GM18868 (cell line): Measurements from ENCODE around the gene WDR88.
"Not testable (repeated sequence)": the region's sequence is repeated elsewhere in the genome, so short reads cannot be mapped to it uniquely, and the experiment has no call there.

Experiments
- ATAC-seq: cut with Tn5 transposase; IDR thresholded peaks from one replicate; pipeline ENCODE4 v1.9.1; 2021; ENCODE audit warnings: mild to moderate bottlenecking, moderate library complexity; ENCODE audit not compliant: unreplicated experiment

WDR88 gene

DNA sequence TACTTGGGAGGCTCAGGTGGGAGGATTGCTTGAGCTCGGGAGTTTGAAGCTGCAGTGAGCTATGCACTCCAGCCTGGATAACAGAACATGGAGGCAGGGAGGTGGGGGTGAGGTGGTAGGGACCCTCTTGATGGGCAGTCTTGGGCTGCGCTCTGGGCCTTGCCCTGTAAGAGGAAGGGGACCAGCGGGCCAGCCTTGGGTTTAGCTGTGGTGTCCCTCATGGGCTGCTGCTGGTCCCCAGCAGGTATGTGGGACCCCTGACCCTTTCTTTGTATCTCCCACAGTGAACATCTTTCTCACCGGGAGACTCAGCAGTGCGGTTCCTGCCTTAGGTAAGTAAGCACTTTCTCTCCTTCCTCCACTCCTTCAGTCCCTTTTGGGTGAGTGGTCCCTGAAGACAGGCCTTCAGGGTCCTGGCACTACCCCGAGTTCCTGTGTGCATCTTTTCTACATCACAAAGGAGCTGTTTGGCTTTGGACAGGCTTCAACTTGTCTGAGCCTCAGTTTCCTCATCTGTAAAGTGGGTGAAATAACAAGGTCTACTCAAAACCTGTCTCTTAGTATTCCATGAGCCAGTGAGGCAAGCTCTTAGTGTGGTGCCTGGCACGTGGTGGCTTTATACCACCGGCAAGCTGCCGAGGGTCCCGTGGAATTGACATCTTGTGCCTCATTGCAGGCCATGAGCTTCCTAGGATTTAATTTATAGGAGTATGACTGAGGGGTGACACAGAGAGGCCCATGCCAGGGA lies 64.7 kb downstream of the WDR88 start:
- ATAC-seq = no peak

DNA sequence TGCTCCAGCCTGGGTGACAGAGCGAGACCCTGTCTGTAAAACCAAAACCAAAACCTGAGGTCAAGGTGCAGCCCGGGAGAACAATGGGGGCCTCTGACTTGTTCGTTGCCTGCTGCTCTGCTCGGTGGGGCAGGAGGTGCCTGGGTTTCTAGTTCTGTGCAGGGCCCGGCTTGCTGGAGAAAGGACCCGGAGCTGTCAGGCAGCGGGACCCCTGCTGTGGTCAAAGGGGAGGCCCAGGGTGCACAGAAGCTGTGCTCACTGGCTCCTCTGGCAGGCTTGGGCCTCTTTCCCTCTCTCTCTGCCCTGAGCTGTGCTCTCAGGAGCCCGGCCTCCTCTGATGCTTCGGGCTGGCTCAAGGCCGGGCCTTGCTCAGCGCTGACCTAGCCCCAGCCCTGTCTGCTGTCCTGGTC lies 65.7 kb downstream of the WDR88 start:
- no peak for ATAC-seq

DNA sequence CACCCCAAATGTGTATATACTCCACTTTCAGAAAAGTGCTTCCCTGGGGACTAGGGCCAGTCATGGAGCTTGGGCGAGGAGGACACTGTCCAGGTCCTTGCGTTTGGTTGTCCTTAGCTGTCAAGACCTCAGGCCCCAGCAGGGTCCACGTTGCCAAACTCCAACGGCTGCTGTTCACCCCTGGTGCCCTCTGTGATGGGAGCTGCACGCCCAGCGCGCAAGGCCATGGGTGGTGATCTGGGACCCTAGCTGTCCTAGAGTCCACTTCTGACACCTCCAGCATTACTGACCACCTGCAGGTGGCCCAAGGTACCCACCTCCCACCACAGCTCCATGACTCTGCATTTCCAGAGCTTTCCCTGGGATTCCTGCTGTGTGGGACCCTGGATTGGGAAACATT lies 66.3 kb downstream of the WDR88 start:
- no peak for ATAC-seq

GRCh38 chr19:33199441-33200265 lies 67.7 kb downstream of the WDR88 start:
- ATAC-seq = no peak

GRCh38 chr19:33201473-33201872 lies 69.6 kb downstream of the WDR88 start:
- no peak for ATAC-seq

GRCh38 chr19:33201886-33202545 lies 70.1 kb downstream of the WDR88 start:
- ATAC-seq = no peak

GRCh38 chr19:33202546-33203507 lies 70.9 kb downstream of the WDR88 start:
- ATAC-seq = no peak

DNA sequence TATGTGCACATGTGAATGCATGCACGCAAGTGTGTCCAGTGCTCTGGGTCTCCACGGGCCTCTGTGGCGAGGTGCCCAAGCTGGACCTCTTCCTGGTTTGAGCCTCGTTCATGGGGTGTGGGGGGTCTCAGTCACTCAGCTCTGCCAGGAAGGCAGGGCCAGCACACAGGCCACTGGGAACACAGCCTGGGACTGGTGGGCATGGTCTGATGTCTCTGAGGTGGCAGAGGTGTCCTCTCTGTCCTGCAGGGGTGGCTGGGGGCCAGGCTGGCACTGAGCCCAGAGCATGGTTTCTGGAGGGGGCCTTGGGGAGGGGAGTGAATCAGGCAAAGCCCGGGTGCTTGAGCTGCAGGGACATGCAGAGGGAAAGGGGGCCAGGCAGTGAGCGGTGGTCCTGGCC lies 71.6 kb downstream of the WDR88 start:
- no peak for ATAC-seq

DNA sequence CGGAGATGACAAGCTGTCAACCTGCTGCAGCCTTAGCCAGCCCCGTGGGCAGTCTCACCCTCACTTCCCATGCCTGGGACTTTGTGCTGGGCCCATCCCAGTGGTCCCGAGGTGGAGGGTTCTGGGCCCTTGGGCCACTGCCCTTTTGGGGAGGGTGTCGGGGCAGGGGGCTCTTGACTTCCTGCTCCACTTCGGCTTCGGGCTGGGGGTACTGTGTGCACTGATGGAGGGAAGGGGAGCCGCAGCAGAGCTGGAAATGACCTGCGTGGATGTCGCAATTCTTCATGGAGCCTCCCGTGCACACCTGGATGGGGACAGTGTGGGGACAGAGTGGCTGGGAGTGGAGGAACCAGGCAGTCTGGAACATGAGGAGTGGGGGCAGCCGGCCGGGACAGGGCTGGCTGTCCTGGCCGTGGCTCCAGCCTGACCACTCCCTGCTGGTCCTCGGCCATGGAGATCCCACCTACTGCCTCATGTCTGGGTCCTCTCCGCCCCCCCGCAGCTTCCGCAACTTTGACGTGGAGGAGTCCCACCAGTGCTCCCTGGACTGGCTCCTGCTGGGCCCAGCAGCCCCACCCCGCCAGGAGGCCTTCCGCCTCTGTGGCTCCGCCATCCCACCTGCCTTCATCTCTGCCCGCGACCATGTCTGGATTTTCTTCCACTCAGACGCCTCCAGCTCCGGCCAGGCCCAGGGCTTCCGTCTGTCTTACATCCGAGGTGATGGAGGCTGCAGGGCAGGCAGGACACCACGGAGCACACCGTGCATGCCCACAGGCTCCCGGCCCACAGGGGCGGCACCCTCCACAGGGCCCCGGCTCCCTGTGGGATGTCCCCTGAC lies 72.4 kb downstream of the WDR88 start:
- no peak for ATAC-seq

DNA sequence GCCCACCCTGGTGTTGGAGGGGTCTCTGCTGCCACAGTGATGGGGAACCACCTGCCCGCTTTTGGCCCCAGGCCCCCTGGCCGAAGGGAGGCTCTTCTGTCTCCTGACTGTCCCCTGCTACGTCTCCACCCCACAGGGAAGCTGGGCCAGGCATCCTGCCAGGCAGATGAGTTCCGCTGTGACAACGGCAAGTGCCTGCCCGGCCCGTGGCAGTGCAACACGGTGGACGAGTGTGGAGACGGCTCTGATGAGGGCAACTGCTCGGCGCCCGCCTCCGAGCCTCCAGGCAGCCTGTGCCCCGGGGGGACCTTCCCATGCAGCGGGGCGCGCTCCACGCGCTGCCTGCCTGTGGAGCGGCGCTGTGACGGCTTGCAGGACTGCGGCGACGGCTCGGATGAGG lies 73.2 kb downstream of the WDR88 start:
- no peak for ATAC-seq

- ATAC-seq = no peak
Measured at GRCh38 chr19:33205531-33206260, 73.8 kb downstream of the WDR88 start.

- ATAC-seq = no peak
Measured at GRCh38 chr19:33206261-33207039, 74.5 kb downstream of the WDR88 start.

DNA sequence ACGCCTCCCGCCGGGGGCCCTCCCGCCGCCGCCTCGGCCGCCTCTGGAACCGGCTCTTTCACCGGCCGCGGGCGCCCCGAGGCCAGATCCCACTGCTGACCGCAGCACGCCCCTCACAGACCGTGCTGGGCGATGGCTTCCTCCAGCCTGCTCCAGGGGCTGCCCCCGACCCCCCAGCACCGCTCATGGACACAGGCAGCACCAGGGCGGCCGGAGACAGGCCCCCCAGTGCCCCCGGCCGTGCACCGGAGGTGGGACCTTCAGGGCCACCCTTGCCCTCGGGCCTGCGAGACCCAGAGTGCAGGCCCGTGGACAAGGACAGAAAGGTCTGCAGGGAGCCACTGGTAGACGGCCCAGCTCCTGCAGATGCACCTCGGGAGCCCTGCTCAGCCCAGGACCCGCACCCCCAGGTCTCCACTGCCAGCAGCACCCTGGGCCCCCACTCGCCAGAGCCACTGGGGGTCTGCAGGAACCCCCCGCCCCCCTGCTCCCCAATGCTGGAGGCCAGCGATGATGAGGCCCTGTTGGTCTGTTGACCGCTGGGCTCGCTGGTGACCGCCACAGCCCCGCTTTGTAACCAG lies 75.2 kb downstream of the WDR88 start:
- ATAC-seq = no peak

DNA sequence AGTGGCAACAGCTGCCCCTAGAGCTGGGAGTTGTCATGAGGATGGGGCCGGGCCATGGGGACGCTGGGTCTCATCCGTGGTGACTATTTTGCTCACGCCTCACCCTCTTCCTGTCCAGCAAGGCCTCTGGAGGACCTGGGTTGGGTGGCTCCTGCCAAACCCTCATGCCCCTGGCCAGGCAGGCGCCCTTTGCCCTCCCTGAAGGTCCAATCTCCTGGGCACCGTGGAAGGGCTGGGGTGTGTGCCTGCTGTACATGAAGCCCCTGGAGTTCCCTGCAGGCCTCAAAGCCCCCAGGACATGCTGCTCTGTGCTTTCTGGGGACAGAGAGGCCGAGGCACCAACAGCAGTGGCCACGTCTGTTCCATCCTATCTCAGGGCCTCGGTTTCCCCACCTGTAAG lies 76.0 kb downstream of the WDR88 start:
- no peak for ATAC-seq

- ATAC-seq = no peak
Measured at GRCh38 chr19:33208371-33208895, 76.5 kb downstream of the WDR88 start.

DNA sequence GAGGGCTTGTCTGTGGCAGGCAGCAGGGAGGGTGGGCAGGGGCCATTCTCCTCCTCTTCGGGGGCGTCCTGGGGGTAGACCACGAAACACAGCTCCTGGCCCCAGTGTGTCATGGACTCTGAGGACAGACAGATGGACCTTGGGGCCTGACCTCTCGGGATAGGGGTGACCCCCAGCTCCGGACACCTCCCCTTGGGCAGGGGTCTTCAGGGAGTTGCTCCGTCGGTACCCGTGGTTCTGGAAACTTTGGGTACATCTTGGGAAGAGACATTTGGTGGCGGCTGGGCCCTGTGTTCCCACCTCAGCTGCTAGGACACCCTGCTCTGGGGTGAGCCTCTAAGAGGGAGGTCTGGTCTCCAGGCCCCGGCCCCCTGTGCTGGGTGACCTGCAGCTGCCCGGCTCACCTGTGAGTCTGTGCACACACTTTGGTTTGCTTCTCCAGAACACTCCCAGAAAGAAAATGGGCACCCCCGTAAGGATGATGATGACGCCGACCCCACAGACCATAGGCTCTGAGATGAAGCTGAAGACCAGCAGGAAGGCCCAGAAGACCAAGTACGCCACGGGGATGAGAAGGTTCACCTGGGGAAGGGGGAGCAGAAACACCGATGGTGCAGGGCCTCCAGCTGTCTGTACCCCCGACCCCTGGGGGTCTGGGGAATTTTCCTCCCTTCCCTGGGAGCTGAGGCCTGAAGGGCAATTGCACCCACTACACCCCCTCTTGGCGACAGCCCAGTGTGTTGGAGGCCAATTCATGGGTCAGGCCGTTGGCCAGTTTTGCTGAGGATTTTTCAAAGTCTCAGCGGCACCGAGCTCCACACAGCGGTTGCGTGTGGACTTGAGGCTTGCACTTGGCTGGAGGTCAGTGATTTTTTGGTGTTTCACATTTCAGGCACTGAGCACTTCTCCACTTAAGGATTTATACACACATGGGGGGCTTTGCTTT lies 77.3 kb downstream of the WDR88 start:
- no peak for ATAC-seq

DNA sequence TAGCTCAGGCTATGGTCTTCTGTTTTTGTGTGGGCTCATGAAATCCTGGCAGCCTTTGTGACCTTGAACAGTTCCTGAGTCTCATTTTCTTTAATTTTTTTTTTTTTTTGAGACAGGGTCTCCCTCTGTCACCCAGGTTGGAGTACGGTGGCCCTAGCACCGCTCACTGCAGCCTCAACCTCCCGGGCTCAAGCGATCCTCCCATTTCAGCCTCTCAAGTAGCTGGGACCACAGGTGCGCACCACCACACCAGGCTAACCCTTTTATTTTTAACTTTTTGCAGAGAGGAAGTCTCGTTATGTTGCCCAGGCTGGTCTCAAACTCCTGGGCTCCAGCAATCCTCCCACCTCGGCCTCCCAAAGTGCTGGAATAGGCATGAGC lies 77.9 kb downstream of the WDR88 start:
- ATAC-seq = not testable (repeated sequence)
